ENCODE data around the gene EEF1AKMT2. TPM values are rescaled to one million over a fixed set of nuclear protein-coding genes. Genes with fewer than 3 reads are reported as not detected.

Gene EEF1AKMT2
- total and polyA plus RNA-seq, 9 of the 15 experiments (the other 6 are each of a cell fraction or from before 2014, with no cell fraction given), result 9.3 to 34.3 (median 23.7) TPM

DNA sequence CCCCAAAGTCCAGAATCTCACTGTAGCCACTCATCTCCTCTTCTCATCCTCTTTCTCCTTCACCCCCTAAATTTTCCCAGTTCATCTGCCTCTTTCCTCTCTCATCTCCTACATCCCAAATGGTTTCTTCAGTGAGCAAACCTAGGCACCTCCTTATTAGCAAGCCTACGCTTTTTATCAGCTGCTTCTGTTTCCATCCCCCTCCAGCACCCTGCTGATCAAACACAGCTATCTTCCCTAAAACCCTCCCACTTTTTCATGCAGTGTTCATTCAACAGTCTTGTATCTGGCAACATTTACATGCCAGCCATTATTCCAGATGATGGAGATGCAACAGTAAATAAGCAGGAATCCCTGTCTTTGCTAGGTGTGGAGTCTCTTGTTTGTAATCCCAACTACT, 6.7 kb upstream of the EEF1AKMT2 start (continued):
- TF ChIP-seq, protein P1, sequence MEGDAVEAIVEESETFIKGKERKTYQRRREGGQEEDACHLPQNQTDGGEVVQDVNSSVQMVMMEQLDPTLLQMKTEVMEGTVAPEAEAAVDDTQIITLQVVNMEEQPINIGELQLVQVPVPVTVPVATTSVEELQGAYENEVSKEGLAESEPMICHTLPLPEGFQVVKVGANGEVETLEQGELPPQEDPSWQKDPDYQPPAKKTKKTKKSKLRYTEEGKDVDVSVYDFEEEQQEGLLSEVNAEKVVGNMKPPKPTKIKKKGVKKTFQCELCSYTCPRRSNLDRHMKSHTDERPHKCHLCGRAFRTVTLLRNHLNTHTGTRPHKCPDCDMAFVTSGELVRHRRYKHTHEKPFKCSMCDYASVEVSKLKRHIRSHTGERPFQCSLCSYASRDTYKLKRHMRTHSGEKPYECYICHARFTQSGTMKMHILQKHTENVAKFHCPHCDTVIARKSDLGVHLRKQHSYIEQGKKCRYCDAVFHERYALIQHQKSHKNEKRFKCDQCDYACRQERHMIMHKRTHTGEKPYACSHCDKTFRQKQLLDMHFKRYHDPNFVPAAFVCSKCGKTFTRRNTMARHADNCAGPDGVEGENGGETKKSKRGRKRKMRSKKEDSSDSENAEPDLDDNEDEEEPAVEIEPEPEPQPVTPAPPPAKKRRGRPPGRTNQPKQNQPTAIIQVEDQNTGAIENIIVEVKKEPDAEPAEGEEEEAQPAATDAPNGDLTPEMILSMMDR (IDR thresholded peaks at IDR 0.05 in 2 of 3, conservative IDR thresholded peaks at IDR 0.05 in 1 of 3; ENCODE audit: insufficient read depth in 2 of 3, low read depth in 1 of 3, low read length in 3 of 3), result no peak
- TF ChIP-seq NFIX (CRISPR knock-in tag; IDR thresholded peaks at IDR 0.05; ENCODE audit: low read depth) (no peak), LCOR (CRISPR knock-in tag; IDR thresholded peaks at IDR 0.05) (no peak), GATAD2A (IDR thresholded peaks at IDR 0.05) (no peak), ARID1B (IDR thresholded peaks at IDR 0.05) (peak; percentile 48; the same call in 1 of the 2 replicates), BRCA1 (IDR thresholded peaks at IDR 0.05) (no peak), BRCA1 (CRISPR knock-in tag; IDR thresholded peaks at IDR 0.05) (no peak), POLR2B (IDR thresholded peaks at IDR 0.05; ENCODE audit: low read depth, partially characterized antibody) (no peak), FOXJ2 (tag; IDR thresholded peaks at IDR 0.05) (no peak), PHB2 (IDR thresholded peaks at IDR 0.05; ENCODE audit: low read depth) (no peak), L3MBTL2 (IDR thresholded peaks at IDR 0.05) (no peak), ZNF143 (CRISPR knock-in tag; IDR thresholded peaks at IDR 0.05) (no peak), SMARCA4 (IDR thresholded peaks at IDR 0.05) (0 out of 2 replicates have a peak, but pooled peaks have one; percentile 19), FOXM1 (IDR thresholded peaks at IDR 0.05; ENCODE audit: low read depth) (no peak), FOXM1 (CRISPR knock-in tag; IDR thresholded peaks at IDR 0.05; ENCODE audit: low read depth) (no peak), NR2F6 (CRISPR knock-in tag; IDR thresholded peaks at IDR 0.05) (no peak)
- TF ChIP-seq, protein P2, sequence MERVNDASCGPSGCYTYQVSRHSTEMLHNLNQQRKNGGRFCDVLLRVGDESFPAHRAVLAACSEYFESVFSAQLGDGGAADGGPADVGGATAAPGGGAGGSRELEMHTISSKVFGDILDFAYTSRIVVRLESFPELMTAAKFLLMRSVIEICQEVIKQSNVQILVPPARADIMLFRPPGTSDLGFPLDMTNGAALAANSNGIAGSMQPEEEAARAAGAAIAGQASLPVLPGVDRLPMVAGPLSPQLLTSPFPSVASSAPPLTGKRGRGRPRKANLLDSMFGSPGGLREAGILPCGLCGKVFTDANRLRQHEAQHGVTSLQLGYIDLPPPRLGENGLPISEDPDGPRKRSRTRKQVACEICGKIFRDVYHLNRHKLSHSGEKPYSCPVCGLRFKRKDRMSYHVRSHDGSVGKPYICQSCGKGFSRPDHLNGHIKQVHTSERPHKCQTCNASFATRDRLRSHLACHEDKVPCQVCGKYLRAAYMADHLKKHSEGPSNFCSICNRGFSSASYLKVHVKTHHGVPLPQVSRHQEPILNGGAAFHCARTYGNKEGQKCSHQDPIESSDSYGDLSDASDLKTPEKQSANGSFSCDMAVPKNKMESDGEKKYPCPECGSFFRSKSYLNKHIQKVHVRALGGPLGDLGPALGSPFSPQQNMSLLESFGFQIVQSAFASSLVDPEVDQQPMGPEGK (CRISPR knock-in tag; IDR thresholded peaks at IDR 0.05; ENCODE audit: borderline replicate concordance), result no peak
- TF ChIP-seq, protein P3, sequence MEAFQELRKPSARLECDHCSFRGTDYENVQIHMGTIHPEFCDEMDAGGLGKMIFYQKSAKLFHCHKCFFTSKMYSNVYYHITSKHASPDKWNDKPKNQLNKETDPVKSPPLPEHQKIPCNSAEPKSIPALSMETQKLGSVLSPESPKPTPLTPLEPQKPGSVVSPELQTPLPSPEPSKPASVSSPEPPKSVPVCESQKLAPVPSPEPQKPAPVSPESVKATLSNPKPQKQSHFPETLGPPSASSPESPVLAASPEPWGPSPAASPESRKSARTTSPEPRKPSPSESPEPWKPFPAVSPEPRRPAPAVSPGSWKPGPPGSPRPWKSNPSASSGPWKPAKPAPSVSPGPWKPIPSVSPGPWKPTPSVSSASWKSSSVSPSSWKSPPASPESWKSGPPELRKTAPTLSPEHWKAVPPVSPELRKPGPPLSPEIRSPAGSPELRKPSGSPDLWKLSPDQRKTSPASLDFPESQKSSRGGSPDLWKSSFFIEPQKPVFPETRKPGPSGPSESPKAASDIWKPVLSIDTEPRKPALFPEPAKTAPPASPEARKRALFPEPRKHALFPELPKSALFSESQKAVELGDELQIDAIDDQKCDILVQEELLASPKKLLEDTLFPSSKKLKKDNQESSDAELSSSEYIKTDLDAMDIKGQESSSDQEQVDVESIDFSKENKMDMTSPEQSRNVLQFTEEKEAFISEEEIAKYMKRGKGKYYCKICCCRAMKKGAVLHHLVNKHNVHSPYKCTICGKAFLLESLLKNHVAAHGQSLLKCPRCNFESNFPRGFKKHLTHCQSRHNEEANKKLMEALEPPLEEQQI (IDR thresholded peaks at IDR 0.05), result no peak
- TF ChIP-seq, protein P4, sequence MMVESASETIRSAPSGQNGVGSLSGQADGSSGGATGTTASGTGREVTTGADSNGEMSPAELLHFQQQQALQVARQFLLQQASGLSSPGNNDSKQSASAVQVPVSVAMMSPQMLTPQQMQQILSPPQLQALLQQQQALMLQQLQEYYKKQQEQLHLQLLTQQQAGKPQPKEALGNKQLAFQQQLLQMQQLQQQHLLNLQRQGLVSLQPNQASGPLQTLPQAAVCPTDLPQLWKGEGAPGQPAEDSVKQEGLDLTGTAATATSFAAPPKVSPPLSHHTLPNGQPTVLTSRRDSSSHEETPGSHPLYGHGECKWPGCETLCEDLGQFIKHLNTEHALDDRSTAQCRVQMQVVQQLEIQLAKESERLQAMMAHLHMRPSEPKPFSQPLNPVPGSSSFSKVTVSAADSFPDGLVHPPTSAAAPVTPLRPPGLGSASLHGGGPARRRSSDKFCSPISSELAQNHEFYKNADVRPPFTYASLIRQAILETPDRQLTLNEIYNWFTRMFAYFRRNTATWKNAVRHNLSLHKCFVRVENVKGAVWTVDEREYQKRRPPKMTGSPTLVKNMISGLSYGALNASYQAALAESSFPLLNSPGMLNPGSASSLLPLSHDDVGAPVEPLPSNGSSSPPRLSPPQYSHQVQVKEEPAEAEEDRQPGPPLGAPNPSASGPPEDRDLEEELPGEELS (CRISPR knock-in tag; IDR thresholded peaks at IDR 0.05; ENCODE audit: borderline replicate concordance), result no peak
- TF ChIP-seq, protein P5, sequence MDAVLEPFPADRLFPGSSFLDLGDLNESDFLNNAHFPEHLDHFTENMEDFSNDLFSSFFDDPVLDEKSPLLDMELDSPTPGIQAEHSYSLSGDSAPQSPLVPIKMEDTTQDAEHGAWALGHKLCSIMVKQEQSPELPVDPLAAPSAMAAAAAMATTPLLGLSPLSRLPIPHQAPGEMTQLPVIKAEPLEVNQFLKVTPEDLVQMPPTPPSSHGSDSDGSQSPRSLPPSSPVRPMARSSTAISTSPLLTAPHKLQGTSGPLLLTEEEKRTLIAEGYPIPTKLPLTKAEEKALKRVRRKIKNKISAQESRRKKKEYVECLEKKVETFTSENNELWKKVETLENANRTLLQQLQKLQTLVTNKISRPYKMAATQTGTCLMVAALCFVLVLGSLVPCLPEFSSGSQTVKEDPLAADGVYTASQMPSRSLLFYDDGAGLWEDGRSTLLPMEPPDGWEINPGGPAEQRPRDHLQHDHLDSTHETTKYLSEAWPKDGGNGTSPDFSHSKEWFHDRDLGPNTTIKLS (IDR thresholded peaks at IDR 0.05; ENCODE audit: borderline replicate concordance, low read depth), result no peak
